Hypothalamus (tissue), 51 donors: ENCODE results near the gene INPP5A.
A peak's percentile ranks its signal among the peaks of the same experiment; 100 is the strongest.

Experiments used
- DNase-seq, 51 donors: peaks; one replicate each; lab custom pipeline; 2025; lab: John Stamatoyannopoulos, UW

INPP5A gene

GRCh38 chr10:132650611-132651250 lies 113.1 kb downstream of the INPP5A start:
- no peak for DNase-seq

GRCh38 chr10:132651511-132652029 lies 114.0 kb downstream of the INPP5A start:
- no peak for DNase-seq

GRCh38 chr10:132652446-132652845 lies 114.9 kb downstream of the INPP5A start:
- DNase-seq, result no peak

DNA sequence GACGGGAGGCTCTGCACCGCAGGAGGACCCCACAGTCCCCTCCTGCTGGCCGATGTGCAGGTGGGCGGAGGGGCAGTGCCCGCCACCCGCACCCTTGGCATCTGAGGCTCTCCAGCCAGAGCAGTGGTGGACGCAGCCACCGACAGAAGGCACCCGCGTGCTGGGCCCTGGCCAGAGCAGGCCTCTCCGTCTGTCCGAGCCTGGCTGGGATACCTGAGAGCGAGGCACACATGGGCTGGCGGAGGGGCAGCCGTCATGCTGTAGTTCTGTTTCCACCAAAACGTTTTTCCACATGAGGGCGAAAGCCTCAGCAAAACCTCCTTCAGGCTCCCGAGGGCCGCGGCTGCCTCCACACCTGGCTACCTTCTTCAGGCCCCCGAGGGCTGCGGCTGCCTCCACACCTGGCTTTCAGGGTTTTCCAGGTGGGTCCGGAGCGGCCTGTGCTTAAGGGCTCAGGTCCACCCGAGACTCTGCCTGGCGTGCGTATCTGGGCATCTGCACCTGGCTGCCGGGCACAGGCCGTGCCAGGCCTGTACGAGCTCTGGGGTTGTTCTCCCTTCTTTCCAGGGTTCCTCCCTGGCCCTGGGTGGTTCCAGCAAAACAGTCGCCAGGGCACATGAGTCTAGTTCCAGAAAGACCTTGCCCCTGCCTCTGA lies 115.5 kb downstream of the INPP5A start:
- DNase-seq, result no peak

DNA sequence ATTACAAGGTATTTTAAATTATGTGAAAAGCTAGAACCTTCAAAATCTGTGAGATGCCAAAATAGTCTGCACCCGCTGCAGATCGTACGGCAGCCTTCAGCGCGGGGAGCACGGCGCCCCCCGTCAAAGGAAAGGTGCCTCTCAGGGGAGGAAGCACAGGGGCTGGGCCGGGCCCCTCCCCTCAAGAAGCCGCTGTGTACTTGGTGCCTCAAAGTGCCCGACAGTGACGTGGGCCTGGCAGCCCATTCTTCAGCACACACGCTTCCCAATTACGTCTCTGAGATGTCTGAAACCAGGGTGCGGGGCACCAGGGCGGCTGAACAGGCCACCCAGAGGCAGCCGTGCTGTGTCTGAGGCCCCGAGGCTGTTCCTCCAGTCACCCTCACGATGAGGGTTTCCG lies 116.1 kb downstream of the INPP5A start:
- DNase-seq, result no peak

DNA sequence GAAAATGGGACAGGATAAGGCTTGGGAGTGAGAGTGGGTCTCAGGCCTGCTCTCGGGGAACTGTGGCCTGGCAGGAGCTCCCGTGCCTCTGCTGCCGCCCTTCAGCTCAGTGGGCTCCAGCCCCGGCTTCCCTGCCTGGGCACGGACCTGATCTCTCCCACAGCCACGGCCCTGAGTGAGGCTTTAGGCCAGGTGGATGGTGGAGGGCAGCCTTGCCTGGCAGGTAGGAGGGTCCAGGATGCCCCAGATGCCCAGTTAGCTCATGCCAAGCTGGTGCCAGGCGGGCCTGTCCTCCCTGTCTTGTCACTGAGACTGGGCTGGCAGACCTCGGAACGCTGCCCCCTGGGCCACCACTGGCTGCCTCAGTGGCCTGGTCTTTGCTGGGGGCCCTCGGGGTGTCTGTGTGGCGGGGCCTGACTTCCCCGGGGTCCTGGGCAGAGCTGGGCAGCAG lies 116.6 kb downstream of the INPP5A start:
- no peak for DNase-seq

- peak in 42 of 51 donors; percentile 20 to 83 (median 56) for DNase-seq
Observed at GRCh38 chr10:132654708-132655661, 117.4 kb downstream of the INPP5A start.

DNA sequence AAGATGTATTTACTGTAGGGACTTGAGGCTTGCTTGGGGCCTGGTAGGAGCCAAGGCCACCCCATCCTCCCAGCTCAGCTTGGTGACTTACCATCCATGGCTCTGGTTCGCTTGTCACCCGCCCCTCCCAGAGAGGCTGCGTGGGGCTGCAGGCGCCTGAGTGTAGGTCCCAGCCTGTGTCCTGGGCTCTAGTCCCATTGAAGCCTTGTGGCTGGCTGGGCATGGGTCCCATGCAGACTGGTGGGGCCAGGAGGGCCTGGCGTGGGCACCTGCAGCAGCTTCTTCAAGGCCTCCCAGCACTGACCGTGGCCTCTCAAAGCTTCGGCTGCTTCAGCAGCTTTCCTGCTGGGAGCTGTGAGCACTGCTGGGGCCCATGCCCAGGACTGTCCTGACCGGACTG lies 118.1 kb downstream of the INPP5A start:
- DNase-seq, result peak in 3 of 51 donors; percentile 15 to 38 (median 34)

DNA sequence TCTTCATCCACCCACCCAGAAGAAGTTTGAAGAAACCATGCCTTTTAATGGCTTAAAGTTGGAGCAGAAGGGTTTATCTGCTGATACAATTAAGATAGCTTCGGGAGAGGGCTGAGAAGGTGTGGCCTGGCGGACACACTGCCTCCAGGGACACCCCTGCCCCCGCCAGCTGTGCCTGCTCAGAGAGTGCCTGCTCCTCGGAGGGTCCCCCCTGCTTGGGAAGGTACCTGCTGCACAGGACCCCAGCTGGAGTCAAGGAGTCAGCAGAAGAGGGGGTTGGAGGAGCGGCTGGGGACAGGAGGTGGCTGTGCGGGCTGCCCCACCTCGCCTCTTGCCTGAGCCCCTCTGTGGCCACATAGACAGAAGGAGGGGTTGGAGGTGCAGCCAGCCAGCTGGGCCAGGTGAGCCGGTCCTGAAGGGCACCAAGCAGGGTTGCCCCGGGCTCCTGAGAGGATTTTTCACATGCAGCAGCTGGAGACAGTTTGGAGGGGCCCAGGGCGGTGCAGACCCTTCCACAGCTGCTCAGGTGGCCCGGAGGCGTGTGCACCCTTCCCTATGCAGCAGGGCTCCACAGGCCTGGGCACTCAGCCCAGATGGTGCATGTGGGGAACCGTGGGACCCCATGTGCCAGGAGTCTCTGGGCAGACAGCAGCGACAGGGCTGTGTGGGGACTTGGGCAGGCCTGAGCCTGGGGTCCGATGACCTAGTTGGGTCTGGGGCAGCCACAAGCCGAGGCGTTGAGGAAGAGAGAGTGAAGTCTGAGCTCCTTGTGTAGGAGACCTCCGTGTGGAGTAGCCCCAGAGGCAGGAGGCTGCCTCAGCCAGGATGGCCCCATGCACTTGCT lies 118.9 kb downstream of the INPP5A start:
- no peak for DNase-seq

DNA sequence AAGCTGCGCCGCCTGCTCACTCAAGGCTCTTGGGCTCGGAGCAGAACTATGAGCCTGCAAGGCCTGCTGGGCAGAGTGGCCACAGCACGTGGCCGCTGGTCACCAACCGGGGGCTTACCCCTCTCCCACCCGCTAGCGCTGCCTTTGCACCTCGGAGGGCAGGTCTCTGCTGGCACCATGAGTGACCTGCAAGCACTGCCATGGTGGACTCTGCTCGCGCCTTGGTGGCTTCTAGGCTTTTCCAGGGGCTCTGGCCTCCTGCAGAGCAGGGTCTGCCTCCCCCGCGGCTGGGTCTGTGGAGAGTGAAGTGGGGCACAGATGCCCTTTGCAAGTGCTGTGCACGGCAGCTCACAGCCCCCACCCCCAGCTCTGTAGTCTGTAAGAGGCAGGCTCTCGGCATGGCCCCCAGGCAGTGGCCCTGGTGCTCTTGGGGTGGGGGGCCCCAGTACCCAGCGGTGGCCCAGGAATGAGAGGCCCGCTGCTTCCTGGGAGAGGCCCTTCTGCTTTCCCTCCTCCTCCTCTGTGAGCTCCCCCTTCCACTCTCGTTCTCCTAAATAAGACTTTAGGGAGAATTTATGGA lies 119.6 kb downstream of the INPP5A start:
- DNase-seq, result no peak

DNA sequence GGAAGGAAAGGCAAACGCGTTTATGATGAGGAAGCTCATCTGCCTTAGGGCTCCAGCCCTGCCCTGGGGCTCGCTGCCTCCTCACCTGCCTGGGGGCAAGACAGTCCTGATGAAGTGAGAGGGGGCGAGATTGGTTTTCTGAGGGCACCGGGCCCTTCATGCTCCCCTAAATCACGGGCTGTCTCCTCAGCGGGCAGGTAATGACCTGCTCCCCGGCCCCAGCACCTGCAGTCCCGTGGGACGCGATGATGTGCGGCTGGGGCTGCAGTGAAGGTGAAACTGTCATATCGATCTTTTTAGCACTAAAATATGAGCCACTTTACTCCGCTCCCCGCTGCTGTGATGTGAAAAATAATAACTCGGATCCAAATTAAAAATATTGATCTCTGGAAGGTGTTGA lies 120.2 kb downstream of the INPP5A start:
- DNase-seq, result no peak

GRCh38 chr10:132658546-132659205 lies 121.1 kb downstream of the INPP5A start:
- no peak for DNase-seq

DNA sequence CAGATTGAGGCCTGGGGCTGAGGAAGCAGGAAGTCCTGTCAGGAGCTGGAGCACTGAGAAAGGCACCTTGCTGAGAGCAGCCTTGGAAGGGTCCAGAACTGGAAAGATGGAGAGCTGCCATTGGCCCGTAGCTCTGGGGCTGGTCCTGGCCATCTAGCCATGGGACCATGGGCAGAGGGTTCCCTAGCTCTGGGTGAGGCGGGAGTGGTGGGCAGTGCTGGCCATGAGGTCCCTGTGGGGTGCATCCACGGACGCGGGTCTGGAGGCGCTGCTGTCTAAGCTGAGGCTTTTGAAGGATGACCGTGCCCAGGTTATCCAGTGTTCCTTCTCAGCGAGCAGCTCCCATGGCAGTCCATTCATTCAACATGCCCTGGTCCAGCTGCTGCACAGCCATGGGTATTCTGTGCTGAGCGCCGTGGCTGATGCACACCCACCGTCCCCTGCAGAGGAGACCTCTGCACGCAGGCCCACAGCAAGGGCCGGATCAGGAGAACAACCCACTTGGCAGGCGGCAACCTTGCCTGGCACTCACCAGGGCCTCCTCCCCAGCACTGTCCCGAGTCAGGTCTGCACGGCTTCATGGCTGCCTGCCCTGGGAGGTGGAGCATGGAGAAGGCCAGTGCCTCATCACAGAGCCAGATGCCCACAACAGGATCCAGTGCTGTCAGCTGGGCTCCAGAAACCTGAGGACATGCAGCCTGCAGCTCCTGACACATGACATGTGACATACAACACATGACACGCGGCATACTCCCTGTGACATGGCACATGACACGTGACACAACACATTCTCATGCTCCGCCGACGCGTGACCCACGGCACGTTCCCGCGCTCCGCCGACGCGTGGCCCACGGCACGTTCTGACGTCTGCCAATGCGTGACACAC lies 121.9 kb downstream of the INPP5A start:
- DNase-seq, result no peak

DNA sequence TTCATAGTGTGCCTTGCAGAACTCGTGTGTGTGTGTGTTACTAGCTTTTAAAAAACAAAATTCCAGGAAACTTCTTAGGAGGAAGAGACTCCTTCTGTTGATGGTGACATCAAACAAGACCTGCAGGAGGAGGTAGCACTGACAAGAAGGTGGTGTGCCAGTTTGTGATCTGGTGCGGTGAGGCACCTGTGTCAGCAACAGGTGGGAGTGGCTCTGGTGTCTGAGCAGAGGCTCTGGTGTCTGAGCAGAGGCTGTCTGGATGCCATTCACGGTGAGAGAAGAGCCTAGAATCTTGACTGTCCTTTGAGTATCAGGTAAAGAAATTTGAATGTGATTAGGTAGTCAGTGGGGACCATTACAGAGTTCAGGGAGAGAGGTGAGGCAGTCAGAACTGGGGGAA lies 122.8 kb downstream of the INPP5A start:
- no peak for DNase-seq

- DNase-seq, result no peak
Observed at GRCh38 chr10:132662186-132662920, 124.8 kb downstream of the INPP5A start.

GRCh38 chr10:132663666-132664365 lies 126.2 kb downstream of the INPP5A start:
- DNase-seq, result no peak

DNA sequence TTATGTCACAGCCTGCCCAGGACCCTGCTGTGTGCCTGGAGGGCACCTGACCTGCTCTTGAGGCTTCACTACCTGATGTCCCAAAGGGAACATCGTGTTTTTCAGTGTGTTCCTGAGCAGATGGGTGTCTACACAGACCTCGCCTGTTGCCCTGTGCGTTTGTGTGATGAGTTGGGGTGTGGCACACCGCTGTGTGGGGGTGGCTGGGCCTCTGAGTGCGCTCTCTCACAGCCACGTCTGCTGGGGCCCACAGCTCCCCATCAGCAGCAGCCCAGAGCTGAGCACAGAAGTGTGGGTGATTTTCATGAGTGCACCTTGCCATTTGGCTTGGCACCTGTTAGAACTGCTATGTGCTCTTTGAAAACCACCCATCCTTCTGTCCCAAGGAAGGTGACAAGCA lies 126.8 kb downstream of the INPP5A start:
- no peak for DNase-seq
